K562 (cell line): ENCODE data around the gene NRF1. TPM values are rescaled to one million over a fixed set of nuclear protein-coding genes. Genes with fewer than 3 reads are reported as not detected.

Source experiments
- CBX3 ChIP-seq, 2 experiments: IDR thresholded peaks; 1 replicate in 1 of 2; 2 replicates in 1 of 2; pipeline ENCODE4 v1.6.1; 2012; ENCODE audit warnings: inconsistent platforms in 2 of 2, low read length in 2 of 2, borderline replicate concordance in 1 of 2, control low read depth in 1 of 2
- FOXP1 ChIP-seq: sonication (generic); formaldehyde crosslinking; IDR thresholded peaks from 2 replicates; pipeline ENCODE4 v1.8.0; 2022; ENCODE audit warnings: mild to moderate bottlenecking, missing genetic modification reagents
- GMEB1 ChIP-seq: fragments of 250-450 bp; sonication (Bioruptor Pico); IDR thresholded peaks from 2 replicates; pipeline ENCODE4 v1.4.0; 2020; ENCODE audit warnings: mild to moderate bottlenecking
- GTF2E2 ChIP-seq: fragments of 200-800 bp; sonication (Bioruptor generic); IDR thresholded peaks from 2 replicates; pipeline ENCODE4 v1.6.1; 2016; ENCODE audit warnings: missing genetic modification characterization, missing compliant biosample characterization
- KLF10 ChIP-seq: fragments of 250-450 bp; sonication (Bioruptor Pico); IDR thresholded peaks from 2 replicates; pipeline ENCODE4 v1.6.1; 2021; ENCODE audit warnings: matching md5 sums
- MAZ ChIP-seq, 2 experiments: fragments of 450-650 bp in 1 of 2; sonication (generic) in 1 of 2; formaldehyde crosslinking; IDR thresholded peaks in 1 of 2; conservative IDR thresholded peaks in 1 of 2; 2 replicates each; pipeline versions ENCODE4 v1.4.0 to v1.5.0; 2020; ENCODE audit warnings: mild to moderate bottlenecking in 1 of 2, missing genetic modification reagents in 1 of 2
- MXD1 ChIP-seq: fragments of 250-450 bp; sonication (Bioruptor Pico); IDR thresholded peaks from 2 replicates; pipeline ENCODE4 v1.8.0; 2021; ENCODE audit warnings: borderline replicate concordance, mild to moderate bottlenecking, moderate library complexity; ENCODE audit not compliant: poor library complexity, severe bottlenecking
- NONO ChIP-seq, 2 experiments: fragments of 200-400 bp in 1 of 2; fragments of 450-650 bp in 1 of 2; formaldehyde crosslinking in 1 of 2; IDR thresholded peaks; 2 replicates each; pipeline ENCODE4 v1.6.1; 2017; ENCODE audit warnings: low read depth in 2 of 2, mild to moderate bottlenecking in 2 of 2, moderate library complexity in 2 of 2, low read length in 1 of 2
- PCBP1 ChIP-seq: fragments of 200-400 bp; formaldehyde crosslinking; IDR thresholded peaks from 2 replicates; pipeline ENCODE4 v1.6.1; 2018; ENCODE audit warnings: mild to moderate bottlenecking, low read depth, low read length; ENCODE audit not compliant: poor library complexity, severe bottlenecking
- RBM25 ChIP-seq: fragments of 200-400 bp; formaldehyde crosslinking; IDR thresholded peaks from 2 replicates; pipeline ENCODE4 v1.6.1; 2018; ENCODE audit warnings: low read length, low read depth, moderate library complexity; ENCODE audit not compliant: severe bottlenecking
- SMAD1 ChIP-seq: fragments of 150-350 bp; IDR thresholded peaks from 2 replicates; pipeline ENCODE4 v1.6.1; 2014; ENCODE audit warnings: low read length, low read depth; ENCODE audit not compliant: partially characterized antibody
- TFAM ChIP-seq: fragments of 250-450 bp; sonication (Bioruptor Pico); conservative IDR thresholded peaks from 2 replicates; pipeline ENCODE4 v1.5.0; 2021; ENCODE audit warnings: mild to moderate bottlenecking, moderate library complexity
- TGIF2 ChIP-seq: sonication (generic); formaldehyde crosslinking; IDR thresholded peaks from 2 replicates; pipeline ENCODE4 v1.8.1; 2022; ENCODE audit warnings: mild to moderate bottlenecking, missing genetic modification reagents, moderate library complexity
- THRB ChIP-seq: fragments of 450-650 bp; formaldehyde crosslinking; conservative IDR thresholded peaks from 2 replicates; pipeline ENCODE4 v1.4.0; 2022; ENCODE audit warnings: mild to moderate bottlenecking, missing genetic modification characterization
- USF1 ChIP-seq: sonication (generic); formaldehyde crosslinking; IDR thresholded peaks from 2 replicates; pipeline ENCODE4 v1.9.0; 2022; ENCODE audit warnings: mild to moderate bottlenecking, missing genetic modification reagents
- ZBTB33 ChIP-seq: sonication (generic); formaldehyde crosslinking; IDR thresholded peaks from 2 replicates; pipeline ENCODE4 v1.8.1; 2023; ENCODE audit warnings: mild to moderate bottlenecking, missing genetic modification reagents
- ZC3H11A ChIP-seq: IDR thresholded peaks from 2 replicates; pipeline ENCODE4 v1.6.1; 2012; ENCODE audit warnings: low read depth, low read length, improper control_type of control experiment
- ZNF184 ChIP-seq: sonication (generic); formaldehyde crosslinking; IDR thresholded peaks from 2 replicates; pipeline ENCODE4 v1.5.0; 2020; ENCODE audit warnings: missing genetic modification reagents
- ZNF586 ChIP-seq: fragments of 450-650 bp; formaldehyde crosslinking; conservative IDR thresholded peaks from 2 replicates; pipeline ENCODE4 v1.4.0; 2020; ENCODE audit warnings: mild to moderate bottlenecking, moderate library complexity
- polyA plus RNA-seq, 8 experiments: library from polyadenylated mRNA; depleted of rRNA in 4 of 8; stranded (reverse) in 5 of 8; unstranded in 3 of 8; fragments of >200 nt; fragmentation: Nextera tagmentation in 2 of 8; fragmentation: Illumina TruSeq in 1 of 8; extraction: Ambion mirVana in 2 of 8; extraction: Trizol in 1 of 8; gene quantifications; 2 replicates each; pipeline versions ENCODE4 v1.2.1 to v1.2.3, GENCODE V29; 2011 to 2014; ENCODE audit warnings: inconsistent platforms in 1 of 8, missing spikeins in 1 of 8
- total RNA-seq, 7 experiments: library from RNA; depleted of rRNA in 6 of 7; stranded (reverse); fragments of >200 nt in 6 of 7; fragmentation: Illumina TruSeq in 2 of 7; extraction: Trizol in 2 of 7; gene quantifications; 2 replicates each; pipeline versions ENCODE4 v1.2.1 to v1.2.3, GENCODE V29; 2011 to 2021; ENCODE audit warnings: low replicate concordance in 1 of 7

NRF1 gene
- total and polyA plus RNA-seq, 9 of the 15 experiments (the other 6 are each of a cell fraction or from before 2014, with no cell fraction given), result 8.6 to 28.8 (median 20.3) TPM

- TF ChIP-seq ZBTB33 (CRISPR knock-in tag) (peak; percentile 98), SMAD1 (no peak), GTF2E2 (tag) (no peak), CBX3 (IDR thresholded peaks at IDR 0.05; ENCODE audit: borderline replicate concordance in 1 of 2, low read length in 2 of 2) (peak in 1 of 2 experiments; percentile 45; a peak in 1 of 3 replicates), RBM25 (no peak), PCBP1 (peak; percentile 70), THRB (CRISPR knock-in tag) (no peak), MAZ (CRISPR knock-in tag; conservative IDR thresholded peaks at IDR 0.05 in 1 of 2, IDR thresholded peaks at IDR 0.05 in 1 of 2) (no peak), GMEB1 (CRISPR knock-in tag) (no peak), ZNF184 (CRISPR knock-in tag) (no peak), ZNF586 (CRISPR knock-in tag) (no peak), TGIF2 (CRISPR knock-in tag) (no peak; the same call in 1 of the 2 replicates), ZC3H11A (no peak), TFAM (CRISPR knock-in tag) (no peak), MXD1 (CRISPR knock-in tag) (no peak), FOXP1 (CRISPR knock-in tag) (no peak), USF1 (CRISPR knock-in tag) (no peak), KLF10 (CRISPR knock-in tag) (no peak), NONO (IDR thresholded peaks at IDR 0.05; ENCODE audit: low read depth in 2 of 2, low read length in 1 of 2) (no peak)
These were observed 170.7 kb downstream of the NRF1 start (continued) for GRCh38 chr7:129781928-129782817.
